ENCODE measurements around the gene RFTN1. TPM values are rescaled to one million over a fixed set of nuclear protein-coding genes. Genes with fewer than 3 reads are reported as not detected.

The RFTN1 gene
- total RNA-seq, 6 experiments from 2014 or later: 15.1 to 36.0 (median 19.8) TPM

DNA sequence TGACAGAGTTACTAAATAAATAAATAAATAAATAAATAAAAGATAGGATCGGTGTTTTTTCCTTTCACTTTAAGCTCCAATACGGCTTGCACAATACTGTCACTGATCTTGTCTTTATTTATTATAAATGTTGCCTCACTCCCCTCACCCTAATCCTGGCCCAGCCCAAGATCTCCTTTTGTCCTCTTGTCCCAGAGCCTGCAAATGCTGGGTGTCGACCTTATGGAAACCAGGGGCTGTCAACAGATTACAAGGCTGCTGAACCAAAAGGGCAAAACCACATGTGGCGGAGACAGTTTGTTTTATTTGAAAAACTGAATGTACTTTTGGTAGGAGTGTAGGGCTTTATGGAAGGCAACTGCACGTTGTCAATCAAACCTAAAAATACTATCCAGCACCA, 75.9 kb downstream of the RFTN1 start:
- no peaks in the 10 kb centered on the region for H3K27me3 ChIP-seq
- 24% methylated on average over 5 of the region's 5 CpGs for WGBS (ENCODE audit: insufficient coverage, low coverage, low lambda C conversion rate, missing lambda C conversion rate)
- TF ChIP-seq, protein P1, sequence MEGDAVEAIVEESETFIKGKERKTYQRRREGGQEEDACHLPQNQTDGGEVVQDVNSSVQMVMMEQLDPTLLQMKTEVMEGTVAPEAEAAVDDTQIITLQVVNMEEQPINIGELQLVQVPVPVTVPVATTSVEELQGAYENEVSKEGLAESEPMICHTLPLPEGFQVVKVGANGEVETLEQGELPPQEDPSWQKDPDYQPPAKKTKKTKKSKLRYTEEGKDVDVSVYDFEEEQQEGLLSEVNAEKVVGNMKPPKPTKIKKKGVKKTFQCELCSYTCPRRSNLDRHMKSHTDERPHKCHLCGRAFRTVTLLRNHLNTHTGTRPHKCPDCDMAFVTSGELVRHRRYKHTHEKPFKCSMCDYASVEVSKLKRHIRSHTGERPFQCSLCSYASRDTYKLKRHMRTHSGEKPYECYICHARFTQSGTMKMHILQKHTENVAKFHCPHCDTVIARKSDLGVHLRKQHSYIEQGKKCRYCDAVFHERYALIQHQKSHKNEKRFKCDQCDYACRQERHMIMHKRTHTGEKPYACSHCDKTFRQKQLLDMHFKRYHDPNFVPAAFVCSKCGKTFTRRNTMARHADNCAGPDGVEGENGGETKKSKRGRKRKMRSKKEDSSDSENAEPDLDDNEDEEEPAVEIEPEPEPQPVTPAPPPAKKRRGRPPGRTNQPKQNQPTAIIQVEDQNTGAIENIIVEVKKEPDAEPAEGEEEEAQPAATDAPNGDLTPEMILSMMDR (IDR thresholded peaks at IDR 0.05): no peak
- TF ChIP-seq POLR2A (IDR thresholded peaks at IDR 0.05): no peak
- peaks cover 0 to 30% (median 6%) of the 10 kb centered on the region in 4 donors for H3K4me1 ChIP-seq
- intact Hi-C loops (cut with DNase I): no loop called here
- H3K9me3 ChIP-seq: no peaks in the 10 kb centered on the region
- H3K36me3 ChIP-seq: no peaks in the 10 kb centered on the region
- peak overlapping the region in 2 of 3 donors; percentile 5 to 14 for H3K4me3 ChIP-seq
- DNase-seq: peak in 2 of 3 donors; percentile 61 to 72
- H3K27ac ChIP-seq: peak overlapping the region in 2 of 3 donors; percentile 6 to 12
- peak; percentile 71 to 86 (median 80) for ATAC-seq

DNA sequence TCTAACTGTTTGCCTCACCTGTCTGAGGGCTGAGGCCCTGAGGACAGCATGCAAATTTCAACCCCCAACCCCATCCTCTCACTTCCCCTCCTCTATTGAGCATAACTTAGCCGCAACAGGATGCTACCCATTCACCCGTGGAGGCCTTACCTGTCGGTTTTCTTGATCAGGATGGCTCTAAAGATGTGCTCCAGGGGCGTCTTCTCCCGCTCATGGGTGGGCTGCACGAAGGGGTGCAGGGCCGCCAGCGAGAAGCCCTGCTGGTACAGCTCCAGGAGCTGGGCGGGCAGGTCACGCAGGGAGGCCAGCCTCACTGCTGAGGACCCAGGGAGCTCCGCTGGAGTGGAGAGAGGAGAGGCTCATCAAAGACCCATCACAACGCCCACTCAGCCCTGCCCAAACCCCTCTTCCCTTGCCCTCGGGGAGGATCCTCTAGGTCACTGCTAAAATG, 79.8 kb downstream of the RFTN1 start:
- H3K36me3 ChIP-seq: peaks cover 0 to 7% (median 0%) of the 10 kb centered on the region in 4 donors
- H3K27ac ChIP-seq: no peak overlapping the region
- 73% methylated on average over 5 of the region's 13 CpGs for WGBS (ENCODE audit: insufficient coverage, low coverage, low lambda C conversion rate, missing lambda C conversion rate)
- no peak overlapping the region for H3K4me3 ChIP-seq
- intact Hi-C loops (cut with DNase I): no loop called here
- ATAC-seq (no peak), DNase-seq (no peak)
- no peaks in the 10 kb centered on the region for H3K9me3 ChIP-seq
- H3K4me1 ChIP-seq: peaks cover 0 to 10% (median 4%) of the 10 kb centered on the region in 4 donors
- no peaks in the 10 kb centered on the region for H3K27me3 ChIP-seq
- TF ChIP-seq, protein P1 (IDR thresholded peaks at IDR 0.05): no peak
- TF ChIP-seq POLR2A (IDR thresholded peaks at IDR 0.05): no peak

DNA sequence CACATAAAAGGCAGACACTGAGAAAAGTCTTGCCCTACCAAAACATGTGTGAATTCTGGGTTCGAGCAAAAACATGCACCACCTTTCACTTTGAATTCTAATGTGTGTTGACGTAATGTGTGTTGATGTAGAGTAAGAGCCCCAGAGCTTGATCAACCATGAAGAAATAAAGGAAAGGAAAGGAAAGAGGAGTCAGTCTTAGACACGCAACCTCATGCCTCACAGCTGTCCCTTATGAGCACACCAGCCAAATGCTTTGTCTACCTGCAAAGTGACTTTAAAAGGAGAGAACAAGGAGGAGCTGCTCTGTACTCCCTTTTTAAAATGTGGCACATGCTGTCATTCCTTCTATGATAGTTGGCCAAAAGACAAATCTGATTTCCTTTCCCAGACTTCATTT, 80.8 kb downstream of the RFTN1 start:
- DNase-seq (no peak), ATAC-seq (no peak)
- intact Hi-C loops (cut with DNase I): no loop called here
- H3K4me1 ChIP-seq: peaks cover 0 to under 1% (median 0%) of the 10 kb centered on the region in 4 donors
- no peak overlapping the region for H3K27ac ChIP-seq
- peaks cover 0 to 7% (median 0%) of the 10 kb centered on the region in 4 donors for H3K36me3 ChIP-seq
- no peak for TF ChIP-seq POLR2A (IDR thresholded peaks at IDR 0.05)
- TF ChIP-seq, protein P1 (IDR thresholded peaks at IDR 0.05): no peak
- H3K9me3 ChIP-seq: no peaks in the 10 kb centered on the region
- no peak overlapping the region for H3K4me3 ChIP-seq
- H3K27me3 ChIP-seq: no peaks in the 10 kb centered on the region
- 81% methylated on average over 3 of the region's 3 CpGs for WGBS (ENCODE audit: insufficient coverage, low coverage, low lambda C conversion rate, missing lambda C conversion rate)

DNA sequence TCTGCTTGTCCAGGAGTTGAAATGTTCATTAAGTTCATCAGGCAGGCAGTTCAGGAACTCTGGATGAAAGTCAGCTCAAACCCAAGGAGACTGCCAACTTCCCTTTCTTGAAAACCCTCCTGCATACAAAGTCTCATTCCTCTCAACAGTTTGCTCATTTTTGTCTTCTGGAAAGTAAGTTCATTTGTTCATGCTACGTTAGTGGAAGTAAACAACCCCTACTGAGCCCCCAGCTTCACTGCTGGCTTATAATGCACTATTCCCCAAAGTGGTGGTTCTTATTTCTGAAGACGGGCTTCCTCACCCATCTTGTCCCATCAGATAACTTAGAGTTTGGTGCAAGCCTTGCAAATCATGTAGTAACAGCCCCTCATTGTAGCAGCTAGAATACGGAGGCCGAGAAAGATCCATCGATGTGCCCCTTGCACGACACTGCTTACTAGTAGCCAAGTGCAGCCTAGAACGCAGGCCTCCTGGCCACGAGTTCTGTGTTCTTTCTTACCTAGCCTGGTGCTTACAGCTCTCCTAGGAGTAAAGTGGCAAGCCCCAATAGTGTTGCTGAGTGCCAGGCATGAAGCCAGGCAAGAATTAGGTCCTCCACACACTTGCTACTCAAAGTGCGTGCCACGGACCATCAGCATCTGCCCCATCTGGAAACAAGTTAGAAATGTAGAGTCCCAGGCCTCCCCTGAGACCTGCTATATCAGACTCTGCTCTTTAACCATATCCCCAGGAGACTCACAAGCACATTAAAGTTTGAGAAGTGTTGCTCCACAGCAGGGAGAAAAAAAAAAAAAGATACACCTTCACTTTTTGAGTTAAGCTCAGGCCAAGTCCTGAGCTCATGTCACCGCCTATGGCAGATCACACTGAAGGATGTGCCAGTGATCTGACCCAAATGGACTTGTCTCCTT, 82.5 kb downstream of the RFTN1 start:
- H3K27ac ChIP-seq: no peak overlapping the region
- no peaks in the 10 kb centered on the region for H3K9me3 ChIP-seq
- TF ChIP-seq, protein P1 (IDR thresholded peaks at IDR 0.05): no peak
- TF ChIP-seq POLR2A (IDR thresholded peaks at IDR 0.05): no peak
- no peaks in the 10 kb centered on the region for H3K4me1 ChIP-seq
- intact Hi-C loops (cut with DNase I): no loop called here
- 100% methylated on average over 4 of the region's 11 CpGs for WGBS (ENCODE audit: insufficient coverage, low coverage, low lambda C conversion rate, missing lambda C conversion rate)
- DNase-seq (no peak), ATAC-seq (no peak)
- no peaks in the 10 kb centered on the region for H3K27me3 ChIP-seq
- H3K4me3 ChIP-seq: no peak overlapping the region
- H3K36me3 ChIP-seq: peaks cover 0 to 7% (median 0%) of the 10 kb centered on the region in 4 donors
